Stimulated activated CD4-positive, alpha-beta T cell treated with anti-CD3 and anti-CD28 coated beads, Interleukin-1b, Interleukin-23, amount 100 ng/mL, for 4 hours (primary cell): ENCODE results near the gene MYCL.

Experiments
- DNase-seq, 2 donors: peaks; one replicate each; pipeline ENCODE4 v3.0.0-alpha.2; 2020; ENCODE audit warnings: low read depth in 2 of 2

MYCL gene

DNA sequence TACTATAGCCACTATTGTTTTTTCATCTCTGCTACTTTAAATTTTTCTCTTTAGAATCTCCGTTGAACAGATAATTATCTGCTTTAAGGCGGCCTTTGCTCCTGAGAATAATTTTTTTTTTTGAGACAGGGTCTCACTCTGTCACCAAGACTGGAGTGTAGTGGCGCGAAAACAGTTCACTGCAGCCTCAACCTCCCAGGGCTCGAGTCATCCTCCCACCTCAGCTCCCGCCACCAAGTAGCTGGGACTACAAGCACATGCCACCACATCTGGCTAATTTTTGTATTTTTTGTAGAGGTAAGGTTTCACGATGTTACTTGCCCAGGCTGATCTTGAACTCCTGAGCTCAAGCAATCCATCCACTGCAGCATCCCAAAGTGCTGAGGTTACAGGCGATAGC, 47.0 kb downstream of the MYCL start:
- DNase-seq, result peak in 1 of 2 donors; percentile 7

DNA sequence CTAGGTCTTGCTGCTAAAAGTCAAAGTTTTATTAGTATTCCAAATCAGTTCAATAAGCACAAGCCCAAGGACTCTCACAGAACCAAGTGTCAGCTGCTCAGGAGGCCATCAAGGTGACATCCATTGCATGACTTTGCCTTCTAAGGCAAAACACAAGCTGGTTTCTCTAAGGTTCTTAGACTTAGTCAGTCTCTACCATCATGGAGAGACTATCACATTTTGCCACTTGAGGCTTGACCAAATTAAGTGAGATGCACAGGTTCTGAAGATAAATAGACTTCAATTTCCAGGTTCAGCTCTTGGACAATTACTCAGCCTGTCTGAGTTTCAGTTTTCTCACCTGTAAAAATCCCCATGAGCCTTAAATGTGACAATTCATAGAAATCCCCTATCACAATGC, 47.4 kb downstream of the MYCL start:
- no peak for DNase-seq

- DNase-seq, result no peak
Measured at GRCh38 chr1:39852876-39853275, 48.8 kb downstream of the MYCL start.

DNA sequence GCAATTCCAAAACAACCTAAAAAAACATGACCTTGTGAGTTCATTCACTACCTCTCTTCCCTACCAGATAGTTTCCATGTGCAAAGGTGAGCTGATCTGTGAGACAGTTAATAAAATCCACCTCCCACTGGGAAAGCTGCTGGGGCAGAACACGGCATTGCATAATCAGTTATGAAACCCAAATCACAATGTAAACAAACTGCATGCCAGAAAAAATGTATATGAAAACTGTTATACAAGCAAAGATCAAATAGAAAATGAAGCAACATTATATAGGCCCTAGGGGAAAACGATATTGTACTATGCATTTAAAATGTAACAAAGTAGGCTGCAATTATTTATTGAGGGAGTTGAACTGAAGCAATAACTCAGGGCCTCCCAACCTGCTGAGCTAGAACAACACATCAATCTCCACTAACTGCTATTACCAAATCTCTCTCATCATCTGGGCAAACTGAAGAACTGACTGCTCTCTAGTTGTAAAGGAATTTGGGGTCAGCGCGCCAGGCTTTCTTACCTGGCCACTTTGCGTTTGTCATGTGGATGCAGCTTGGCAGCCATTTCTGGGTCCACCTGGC, 49.4 kb downstream of the MYCL start:
- DNase-seq, result no peak

- DNase-seq, result no peak
Measured at GRCh38 chr1:39850606-39851216, 51.0 kb downstream of the MYCL start.

- DNase-seq, result no peak
Measured at GRCh38 chr1:39849203-39849602, 52.5 kb downstream of the MYCL start.

GRCh38 chr1:39847940-39848339, 53.8 kb downstream of the MYCL start:
- no peak for DNase-seq

DNA sequence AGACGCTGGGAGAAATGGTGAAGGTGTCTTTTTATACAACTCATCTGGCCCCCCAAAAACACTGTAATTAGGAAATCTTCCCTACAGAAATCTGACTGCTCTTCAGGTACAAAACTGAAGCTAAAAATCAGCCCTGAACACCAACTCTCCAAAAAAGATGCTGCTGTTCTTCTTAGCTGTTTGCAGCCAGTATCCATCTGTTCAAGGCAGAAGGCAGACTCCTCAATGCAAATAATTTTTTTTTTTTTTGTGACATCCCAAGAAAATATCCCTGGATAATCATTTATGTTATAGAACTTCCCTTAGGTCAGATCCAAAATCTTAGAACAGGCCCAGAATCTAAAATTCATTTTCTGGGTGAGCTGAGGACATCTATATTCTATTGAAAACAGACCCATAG, 54.9 kb downstream of the MYCL start:
- DNase-seq, result no peak

DNA sequence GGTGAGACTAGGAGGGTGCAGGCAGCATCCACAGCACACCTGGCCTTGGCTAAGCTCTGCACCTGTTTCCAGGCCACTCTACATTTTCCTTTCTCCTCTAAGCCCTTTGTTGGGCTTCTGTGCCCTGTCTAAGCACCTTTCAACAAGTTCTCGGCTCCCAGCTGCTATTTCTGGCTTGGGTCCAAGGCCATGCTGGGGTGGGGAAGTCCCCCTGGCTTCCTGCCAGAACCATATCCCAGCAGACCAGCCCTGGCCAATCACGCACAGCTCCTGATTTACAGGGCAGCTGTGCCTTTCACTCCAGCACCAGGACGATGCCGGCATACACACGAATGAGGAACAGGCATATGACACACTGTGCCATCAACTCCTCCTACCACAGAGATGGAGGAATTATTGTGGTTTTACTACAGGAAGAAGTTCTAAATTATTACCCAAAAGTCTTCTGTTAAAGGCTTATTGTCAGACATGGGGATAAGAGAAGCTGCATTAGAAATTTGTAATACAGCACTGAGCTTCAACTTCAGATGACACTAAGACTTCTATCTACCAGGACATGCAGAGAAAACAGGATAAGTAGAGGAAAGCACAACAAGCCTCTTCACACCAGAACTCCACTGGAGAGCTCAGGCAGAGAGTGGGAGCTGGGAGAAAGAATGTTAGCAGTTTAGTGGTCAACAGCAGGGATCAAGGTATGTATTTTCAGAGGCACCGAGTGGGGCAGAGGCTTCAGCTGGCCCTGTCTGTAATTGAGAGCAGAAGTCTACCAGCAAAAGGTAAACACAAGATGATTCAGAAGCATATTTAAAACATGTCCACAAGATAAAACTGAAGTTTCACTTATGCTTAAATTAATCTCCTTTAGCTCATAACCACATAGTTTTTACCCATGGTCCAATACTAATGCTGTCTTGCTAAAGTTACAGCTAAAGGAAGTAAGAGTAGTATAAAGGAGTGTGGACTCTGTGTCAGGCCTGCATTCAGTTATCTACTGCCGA, 55.8 kb downstream of the MYCL start:
- DNase-seq, result peak; percentile 48 to 66
